HEK293 (cell line): ENCODE measurements around the gene MNX1.

Experiments used
- PATZ1 ChIP-seq: fragments of 450-650 bp; formaldehyde crosslinking; IDR thresholded peaks from 2 replicates; pipeline ENCODE4 v1.5.1; 2016; ENCODE audit warnings: missing biosample characterization, missing genetic modification characterization
- PBX3 ChIP-seq: sonication (generic); formaldehyde crosslinking; IDR thresholded peaks from 2 replicates; pipeline ENCODE4 v1.8.1; 2022; ENCODE audit warnings: mild to moderate bottlenecking, moderate library complexity, missing genetic modification reagents
- ZBTB20 ChIP-seq: fragments of 450-650 bp; formaldehyde crosslinking; IDR thresholded peaks from 2 replicates; pipeline ENCODE4 v1.5.1; 2016; ENCODE audit warnings: missing biosample characterization, missing genetic modification characterization
- ZNF280D ChIP-seq: fragments of 450-650 bp; formaldehyde crosslinking; IDR thresholded peaks from 2 replicates; pipeline ENCODE4 v1.5.1; 2016; ENCODE audit warnings: missing biosample characterization, missing genetic modification characterization
- ZNF354C ChIP-seq: fragments of 450-650 bp; formaldehyde crosslinking; IDR thresholded peaks from 2 replicates; pipeline ENCODE4 v1.5.1; 2016; ENCODE audit warnings: missing biosample characterization, missing genetic modification characterization, low read depth, borderline replicate concordance
- ZNF423 ChIP-seq: fragments of 450-650 bp; formaldehyde crosslinking; IDR thresholded peaks from 2 replicates; pipeline ENCODE4 v1.5.1; 2016; ENCODE audit warnings: missing biosample characterization, missing genetic modification characterization
- ZNF555 ChIP-seq: fragments of 450-650 bp; formaldehyde crosslinking; conservative IDR thresholded peaks from 2 replicates; pipeline ENCODE4 v1.5.1; 2017; ENCODE audit warnings: missing biosample characterization, mild to moderate bottlenecking, missing genetic modification characterization, inconsistent platforms
- ZSCAN5A ChIP-seq: fragments of 450-650 bp; formaldehyde crosslinking; IDR thresholded peaks from 2 replicates; pipeline ENCODE4 v1.5.1; 2016; ENCODE audit warnings: missing biosample characterization, missing genetic modification characterization

GRCh38 chr7:157012113-157012547 is 1.7 kb upstream of the MNX1 start:
- TF ChIP-seq ZNF555 (tag by site-specific recombination) = no peak
- no peak for TF ChIP-seq ZSCAN5A (tag by site-specific recombination)
- TF ChIP-seq PATZ1 (tag by site-specific recombination) = no peak
- TF ChIP-seq ZNF423 (tag by site-specific recombination) = no peak
- TF ChIP-seq ZNF280D (tag by site-specific recombination) = no peak
- no peak for TF ChIP-seq ZNF354C (tag by site-specific recombination)
- TF ChIP-seq PBX3 = no peak
- no peak for TF ChIP-seq ZBTB20 (tag by site-specific recombination)
